K562 (cell line): Measurements from ENCODE around the gene ZNF165. TPM values are rescaled to one million over a fixed set of nuclear protein-coding genes. Genes with fewer than 3 reads are reported as not detected.

ENCODE experiments used
- DPF2 ChIP-seq: fragments of 450-650 bp; IDR thresholded peaks from 2 replicates; pipeline ENCODE4 v1.6.1; 2016
- ELF1 ChIP-seq: fragments of 200-800 bp; sonication (Bioruptor generic); IDR thresholded peaks from 2 replicates; pipeline ENCODE4 v1.6.1; 2016; ENCODE audit warnings: missing genetic modification characterization, missing compliant biosample characterization
- GATAD2B ChIP-seq: fragments of 450-650 bp; IDR thresholded peaks from 2 replicates; pipeline ENCODE4 v1.6.1; 2017; ENCODE audit warnings: mild to moderate bottlenecking, borderline replicate concordance
- JUND ChIP-seq, 2 experiments: IDR thresholded peaks; 2 replicates in 1 of 2; 3 replicates in 1 of 2; pipeline ENCODE4 v1.6.1; 2011; ENCODE audit warnings: borderline replicate concordance in 2 of 2, low read depth in 2 of 2, low read length in 2 of 2, improper control_type of control experiment in 1 of 2, missing biosample characterization in 1 of 2, missing genetic modification characterization in 1 of 2, missing genetic modification reagents in 1 of 2
- MEIS2 ChIP-seq: fragments of 450-650 bp; IDR thresholded peaks from 2 replicates; pipeline ENCODE4 v1.6.1; 2014; ENCODE audit warnings: mild to moderate bottlenecking; ENCODE audit not compliant: partially characterized antibody
- RBM34 ChIP-seq: fragments of 200-400 bp; formaldehyde crosslinking; IDR thresholded peaks from 2 replicates; pipeline ENCODE4 v1.6.1; 2018; ENCODE audit warnings: low read length, borderline replicate concordance; ENCODE audit not compliant: insufficient read depth
- ZKSCAN1 ChIP-seq: fragments of 150-350 bp; IDR thresholded peaks from 2 replicates; pipeline ENCODE4 v1.6.1; 2016; ENCODE audit warnings: low read depth, low read length
- polyA plus RNA-seq, 8 experiments: library from polyadenylated mRNA; depleted of rRNA in 4 of 8; stranded (reverse) in 5 of 8; unstranded in 3 of 8; fragments of >200 nt; fragmentation: Nextera tagmentation in 2 of 8; fragmentation: Illumina TruSeq in 1 of 8; extraction: Ambion mirVana in 2 of 8; extraction: Trizol in 1 of 8; gene quantifications; 2 replicates each; pipeline versions ENCODE4 v1.2.1 to v1.2.3, GENCODE V29; 2011 to 2014; ENCODE audit warnings: inconsistent platforms in 1 of 8, missing spikeins in 1 of 8
- total RNA-seq, 7 experiments: library from RNA; depleted of rRNA in 6 of 7; stranded (reverse); fragments of >200 nt in 6 of 7; fragmentation: Illumina TruSeq in 2 of 7; extraction: Trizol in 2 of 7; gene quantifications; 2 replicates each; pipeline versions ENCODE4 v1.2.1 to v1.2.3, GENCODE V29; 2011 to 2021; ENCODE audit warnings: low replicate concordance in 1 of 7
- TF ChIP-seq, protein P1 (sequence below): fragments of 250-450 bp; sonication (Bioruptor Pico); IDR thresholded peaks from 2 replicates; pipeline ENCODE4 v1.5.0; 2021; ENCODE audit warnings: mild to moderate bottlenecking, borderline replicate concordance
- TF ChIP-seq, protein P2 (sequence below), 2 experiments: IDR thresholded peaks in 1 of 2; conservative IDR thresholded peaks in 1 of 2; 2 replicates each; pipeline ENCODE4 v1.6.1; 2016; ENCODE audit warnings: low read depth in 2 of 2, mild to moderate bottlenecking in 1 of 2, missing compliant biosample characterization in 1 of 2, missing genetic modification characterization in 1 of 2, moderate library complexity in 1 of 2

The ZNF165 gene
- total and polyA plus RNA-seq, 9 of the 15 experiments (the other 6 are each of a cell fraction or from before 2014, with no cell fraction given): 0.82 to 3.6 (median 1.2) TPM

DNA sequence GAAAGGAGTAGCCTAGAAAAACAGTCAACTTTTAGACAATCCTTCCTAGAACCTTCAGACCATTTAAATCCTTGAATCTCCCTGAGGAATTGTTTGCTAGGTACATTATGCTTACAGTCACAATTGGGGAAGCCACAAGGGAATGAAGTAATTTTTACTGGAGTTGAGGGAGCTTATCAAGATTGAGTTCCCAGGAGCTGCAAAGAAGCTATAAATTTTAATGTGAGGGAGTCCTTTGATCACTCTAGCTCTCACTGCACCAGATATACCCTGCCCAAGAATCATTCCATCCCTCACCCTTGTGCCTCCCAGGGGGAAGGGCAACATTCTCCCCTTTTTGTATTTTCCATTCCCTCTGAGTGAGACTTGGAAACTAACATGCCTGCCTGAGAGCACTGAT is 12.3 kb upstream of the ZNF165 start (continued):
- TF ChIP-seq GATAD2B (no peak), MEIS2 (peak; percentile 83), ZKSCAN1 (no peak), DPF2 (no peak), JUND (IDR thresholded peaks at IDR 0.05; ENCODE audit: borderline replicate concordance, low read depth, low read length) (no peak), JUND (tag; IDR thresholded peaks at IDR 0.05; ENCODE audit: borderline replicate concordance, low read depth, low read length) (0 out of 3 replicates have a peak, but pooled peaks have one; percentile 12), RBM34 (no peak), ELF1 (tag) (0 out of 2 replicates have a peak, but pooled peaks have one; percentile 28)
- TF ChIP-seq, protein P1, sequence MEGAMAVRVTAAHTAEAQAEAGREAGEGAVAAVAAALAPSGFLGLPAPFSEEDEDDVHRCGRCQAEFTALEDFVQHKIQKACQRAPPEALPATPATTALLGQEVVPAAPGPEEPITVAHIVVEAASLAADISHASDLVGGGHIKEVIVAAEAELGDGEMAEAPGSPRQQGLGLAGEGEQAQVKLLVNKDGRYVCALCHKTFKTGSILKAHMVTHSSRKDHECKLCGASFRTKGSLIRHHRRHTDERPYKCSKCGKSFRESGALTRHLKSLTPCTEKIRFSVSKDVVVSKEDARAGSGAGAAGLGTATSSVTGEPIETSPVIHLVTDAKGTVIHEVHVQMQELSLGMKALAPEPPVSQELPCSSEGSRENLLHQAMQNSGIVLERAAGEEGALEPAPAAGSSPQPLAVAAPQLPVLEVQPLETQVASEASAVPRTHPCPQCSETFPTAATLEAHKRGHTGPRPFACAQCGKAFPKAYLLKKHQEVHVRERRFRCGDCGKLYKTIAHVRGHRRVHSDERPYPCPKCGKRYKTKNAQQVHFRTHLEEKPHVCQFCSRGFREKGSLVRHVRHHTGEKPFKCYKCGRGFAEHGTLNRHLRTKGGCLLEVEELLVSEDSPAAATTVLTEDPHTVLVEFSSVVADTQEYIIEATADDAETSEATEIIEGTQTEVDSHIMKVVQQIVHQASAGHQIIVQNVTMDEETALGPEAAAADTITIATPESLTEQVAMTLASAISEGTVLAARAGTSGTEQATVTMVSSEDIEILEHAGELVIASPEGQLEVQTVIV (CRISPR knock-in tag): no peak
- TF ChIP-seq, protein P2, sequence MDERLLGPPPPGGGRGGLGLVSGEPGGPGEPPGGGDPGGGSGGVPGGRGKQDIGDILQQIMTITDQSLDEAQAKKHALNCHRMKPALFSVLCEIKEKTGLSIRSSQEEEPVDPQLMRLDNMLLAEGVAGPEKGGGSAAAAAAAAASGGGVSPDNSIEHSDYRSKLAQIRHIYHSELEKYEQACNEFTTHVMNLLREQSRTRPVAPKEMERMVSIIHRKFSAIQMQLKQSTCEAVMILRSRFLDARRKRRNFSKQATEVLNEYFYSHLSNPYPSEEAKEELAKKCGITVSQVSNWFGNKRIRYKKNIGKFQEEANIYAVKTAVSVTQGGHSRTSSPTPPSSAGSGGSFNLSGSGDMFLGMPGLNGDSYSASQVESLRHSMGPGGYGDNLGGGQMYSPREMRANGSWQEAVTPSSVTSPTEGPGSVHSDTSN (CRISPR knock-in tag; IDR thresholded peaks at IDR 0.05; ENCODE audit: low read depth): no peak
- TF ChIP-seq, protein P2 (tag; conservative IDR thresholded peaks at IDR 0.05; ENCODE audit: low read depth): peak; percentile 79
